ENCODE measurements around the gene SLC16A10. TPM values are rescaled to one million over a fixed set of nuclear protein-coding genes. Genes with fewer than 3 reads are reported as not detected.

Gene SLC16A10
- total and polyA plus RNA-seq, 2 donors (not counting 3 experiments of a cell fraction or from before 2014, with no cell fraction given): not detected

GRCh38 chr6:111248789-111249188, 161.5 kb downstream of the SLC16A10 start:
- dilution Hi-C loops (cut with MboI; ENCODE audit: extremely low pct_ligation_motif_present, low sequenced_read_pairs): no loop called here
- no peaks in the 10 kb centered on the region for H3K4me1 ChIP-seq (ENCODE audit: control insufficient read depth, extremely low read depth, insufficient read depth, low read length)
- no peaks in the 10 kb centered on the region for H3K9me1 ChIP-seq (replicated peaks; ENCODE audit: control insufficient read depth, extremely low read depth, insufficient read depth, low read length)
- peaks cover under 1 to 9% of the 10 kb centered on the region in 2 experiments for H3K27me3 ChIP-seq (ENCODE audit: control insufficient read depth in 2 of 2, insufficient read depth in 2 of 2, low read length in 2 of 2)
- DNase-seq (ENCODE audit: low read depth, low spot score) (no peak), FAIRE-seq (peak; percentile 21)
- no peak overlapping the region for H3K4me2 ChIP-seq (ENCODE audit: insufficient read depth, low read length)
- BruUV-seq (replicated peaks): no TSS peak
- H4K20me1 ChIP-seq (replicated peaks; ENCODE audit: control insufficient read depth, extremely low read depth, insufficient read depth, low read length): no peaks in the 10 kb centered on the region
- H3K27ac ChIP-seq (ENCODE audit: insufficient read depth, low read depth, low read length): no peak overlapping the region
- H3K4me3 ChIP-seq (replicated peaks in 1 of 3; ENCODE audit: insufficient read depth in 1 of 3, low read depth in 1 of 3, low read length in 3 of 3): no peak overlapping the region
- no peaks in the 10 kb centered on the region for H3K36me3 ChIP-seq (ENCODE audit: control insufficient read depth in 2 of 2, extremely low read depth in 1 of 2, insufficient read depth in 2 of 2, low read length in 2 of 2)
- ChIA-PET POLR2A (no interaction called here), CTCF (no interaction called here)
- no peak overlapping the region for H2AFZ ChIP-seq (ENCODE audit: low read depth, low read length)
- TF ChIP-seq JUN (IDR thresholded peaks at IDR 0.05; ENCODE audit: borderline replicate concordance, insufficient read depth, insufficient read length, low read depth) (no peak), CTCF (IDR thresholded peaks at IDR 0.05; ENCODE audit: extremely low read depth in 1 of 2, insufficient read depth in 1 of 2, low read depth in 1 of 2, low read length in 2 of 2) (no peak), POLR2A (IDR thresholded peaks at IDR 0.05; ENCODE audit: low read depth, low read length) (no peak), POLR2AphosphoS5 (IDR thresholded peaks at IDR 0.05; ENCODE audit: insufficient read depth, low read depth, low read length) (no peak), MYC (IDR thresholded peaks at IDR 0.05; ENCODE audit: low read depth, low read length) (no peak), MAX (IDR thresholded peaks at IDR 0.05; ENCODE audit: insufficient read depth, insufficient read length) (no peak), EZH2 (IDR thresholded peaks at IDR 0.05; ENCODE audit: borderline replicate concordance, low read depth, low read length, severe bottlenecking) (no peak), FOS (IDR thresholded peaks at IDR 0.05; ENCODE audit: borderline replicate concordance, insufficient read depth, low read length) (no peak), GATA2 (IDR thresholded peaks at IDR 0.05; ENCODE audit: insufficient read depth, insufficient read length, low read depth, low read length) (no peak)
- intact Hi-C loops (cut with micrococcal nuclease): no loop called here
- no peaks in the 10 kb centered on the region for H3K9me3 ChIP-seq (replicated peaks; ENCODE audit: control insufficient read depth, insufficient read depth, low read length)
- H3K79me2 ChIP-seq (ENCODE audit: control insufficient read depth, insufficient read depth, low read length): no peaks in the 10 kb centered on the region
- no peak overlapping the region for H3K9ac ChIP-seq (replicated peaks; ENCODE audit: extremely low read depth, insufficient read depth, low read length)

All from endothelial cell of umbilical vein (primary cell).